ENCODE results near the gene HTR3B.
"Not testable (repeated sequence)": the region's sequence is repeated elsewhere in the genome, so short reads cannot be mapped to it uniquely, and the experiment has no call there.

HTR3B gene

DNA sequence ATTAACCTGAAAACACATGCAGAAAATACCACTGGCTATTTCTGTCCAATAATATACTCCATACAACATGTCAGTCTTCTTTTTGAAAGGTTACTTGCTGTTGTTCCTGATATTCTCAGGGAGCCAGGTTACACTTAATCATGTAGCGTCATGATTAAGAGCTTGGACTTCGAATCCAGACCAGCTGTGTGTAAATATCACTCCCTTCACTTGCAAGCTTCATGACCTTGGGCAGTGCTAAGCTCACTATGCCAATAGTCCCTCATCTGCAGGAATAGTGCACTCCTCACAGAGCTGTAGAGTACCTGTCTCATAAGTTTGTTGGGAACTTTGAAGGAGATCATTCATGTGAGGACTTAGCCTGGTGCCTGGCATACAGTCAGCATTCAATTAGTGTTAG lies 1.9 kb downstream of the HTR3B start:
- H3K4me1 Mint-ChIP-seq (ENCODE audit: low read depth): no peaks in the 10 kb centered on the region
- H3K27ac Mint-ChIP-seq: no peak overlapping the region
- H3K9me3 Mint-ChIP-seq (ENCODE audit: low read depth): no peaks in the 10 kb centered on the region
- no peak overlapping the region for H3K4me3 Mint-ChIP-seq
- peaks cover 4% of the 10 kb centered on the region for H3K27me3 Mint-ChIP-seq
- H3K36me3 Mint-ChIP-seq: no peaks in the 10 kb centered on the region

DNA sequence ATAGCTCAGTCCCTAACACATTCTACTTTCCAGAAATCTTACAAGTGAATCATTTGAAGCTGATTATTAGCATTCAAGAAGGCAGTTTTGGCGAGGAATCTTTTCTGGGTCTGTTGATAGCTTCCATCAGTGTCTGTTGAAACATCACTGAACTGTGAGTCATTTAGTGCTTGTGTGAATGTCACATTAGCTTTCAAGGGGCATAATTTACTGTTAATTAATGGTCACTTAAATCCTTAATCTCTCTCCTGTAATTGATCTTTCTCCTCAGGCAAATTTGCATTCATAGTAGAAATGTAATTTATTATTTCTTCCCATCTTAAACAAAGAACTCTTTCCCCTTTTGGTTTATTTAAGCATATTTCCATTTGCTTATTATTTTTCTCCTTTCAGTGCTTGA lies 2.6 kb downstream of the HTR3B start:
- H3K27ac Mint-ChIP-seq: no peak overlapping the region
- H3K27me3 Mint-ChIP-seq: peaks cover 5% of the 10 kb centered on the region
- no peak overlapping the region for H3K4me3 Mint-ChIP-seq
- H3K36me3 Mint-ChIP-seq: no peaks in the 10 kb centered on the region
- H3K9me3 Mint-ChIP-seq (ENCODE audit: low read depth): no peaks in the 10 kb centered on the region
- no peaks in the 10 kb centered on the region for H3K4me1 Mint-ChIP-seq (ENCODE audit: low read depth)

DNA sequence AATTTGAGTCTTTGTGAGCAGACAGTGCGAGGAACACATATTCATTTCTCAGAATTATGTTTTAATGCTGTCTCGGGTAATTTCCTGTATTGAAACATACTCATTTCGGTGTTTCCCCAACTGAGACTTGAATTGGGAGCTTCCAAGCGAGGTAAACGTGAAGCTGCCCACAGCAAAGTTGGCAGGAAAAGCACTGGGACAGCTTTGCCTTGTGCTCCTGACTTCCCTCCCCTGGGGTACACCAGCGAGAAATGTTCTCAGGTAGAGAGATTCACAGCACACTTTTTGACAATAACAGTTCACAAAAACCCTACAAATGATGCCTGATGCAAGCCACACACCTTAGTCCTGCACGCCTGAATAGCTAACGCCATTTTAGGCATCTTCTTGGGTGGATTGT lies 3.1 kb downstream of the HTR3B start:
- no peaks in the 10 kb centered on the region for H3K36me3 Mint-ChIP-seq
- no peak overlapping the region for H3K4me3 Mint-ChIP-seq
- no peaks in the 10 kb centered on the region for H3K4me1 Mint-ChIP-seq (ENCODE audit: low read depth)
- no peak overlapping the region for H3K27ac Mint-ChIP-seq
- no peaks in the 10 kb centered on the region for H3K9me3 Mint-ChIP-seq (ENCODE audit: low read depth)
- peaks cover 3% of the 10 kb centered on the region for H3K27me3 Mint-ChIP-seq

DNA sequence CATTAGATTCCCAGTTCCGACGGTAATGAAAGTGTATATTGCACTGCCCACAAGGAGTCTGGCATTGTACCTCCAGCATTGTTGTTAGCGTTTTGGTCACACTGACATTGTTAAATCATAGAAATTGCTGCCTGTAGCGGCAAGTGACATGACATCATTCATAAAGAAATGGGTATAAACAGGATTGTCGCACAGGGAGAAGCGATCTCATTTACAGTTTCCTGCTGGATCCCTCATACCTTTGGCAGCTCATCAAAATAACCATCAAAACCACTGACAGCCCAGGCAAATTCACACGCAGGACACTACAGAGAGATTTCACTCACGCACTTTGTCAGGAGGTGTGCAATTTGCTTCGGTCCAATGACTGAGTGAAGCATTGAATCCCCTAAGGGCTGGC lies 3.5 kb downstream of the HTR3B start:
- H3K9me3 Mint-ChIP-seq (ENCODE audit: low read depth): no peaks in the 10 kb centered on the region
- H3K27ac Mint-ChIP-seq: no peak overlapping the region
- H3K27me3 Mint-ChIP-seq: peaks cover 3% of the 10 kb centered on the region
- H3K4me3 Mint-ChIP-seq: no peak overlapping the region
- no peaks in the 10 kb centered on the region for H3K36me3 Mint-ChIP-seq
- H3K4me1 Mint-ChIP-seq (ENCODE audit: low read depth): no peaks in the 10 kb centered on the region

DNA sequence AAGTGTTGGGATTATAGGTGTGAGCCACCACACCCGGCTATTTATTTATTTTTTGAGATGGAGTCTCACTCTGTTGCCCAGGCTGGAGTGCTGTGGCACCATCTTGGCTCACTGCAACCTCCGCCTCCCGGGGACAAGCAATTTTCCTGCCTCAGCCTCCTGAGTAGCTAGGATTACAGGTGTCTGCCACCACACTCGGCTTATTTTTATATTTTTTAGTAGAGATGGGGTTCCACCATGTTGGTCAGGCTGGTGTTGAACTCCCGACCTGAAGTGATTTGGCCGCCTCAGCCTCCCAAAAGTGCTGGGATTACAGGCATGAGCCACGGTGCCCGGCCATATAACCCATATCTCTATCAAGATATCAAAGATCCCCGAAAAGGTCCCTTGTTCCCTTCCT lies 6.9 kb downstream of the HTR3B start:
- not testable (repeated sequence) for H3K36me3 Mint-ChIP-seq; H3K4me3 Mint-ChIP-seq; H3K27ac Mint-ChIP-seq; H3K27me3 Mint-ChIP-seq; H3K9me3 Mint-ChIP-seq (ENCODE audit: low read depth); H3K4me1 Mint-ChIP-seq (ENCODE audit: low read depth)

DNA sequence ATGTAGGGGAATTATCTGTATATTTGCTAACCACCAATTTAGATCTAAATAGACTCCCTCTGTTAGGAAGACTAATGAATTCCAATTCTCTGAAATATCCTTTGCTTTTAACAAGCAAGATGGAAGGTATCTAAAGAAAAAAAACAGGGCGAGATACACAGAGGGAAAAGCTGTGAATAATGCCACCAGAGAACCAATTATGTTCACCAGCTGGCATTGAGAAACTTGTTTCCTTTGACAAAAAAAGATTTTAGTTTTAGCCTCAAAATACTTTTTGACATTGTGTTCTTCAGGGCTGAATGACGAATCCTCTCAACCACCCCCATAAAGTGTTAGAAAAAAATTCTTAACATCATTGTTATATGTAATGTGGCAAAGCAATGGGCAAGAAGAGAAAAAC lies 19.0 kb downstream of the HTR3B start:
- Mint-ChIP-seq H3K36me3 (no peaks in the 10 kb centered on the region), H3K4me1 (ENCODE audit: low read depth) (no peaks in the 10 kb centered on the region), H3K9me3 (ENCODE audit: low read depth) (no peaks in the 10 kb centered on the region)

DNA sequence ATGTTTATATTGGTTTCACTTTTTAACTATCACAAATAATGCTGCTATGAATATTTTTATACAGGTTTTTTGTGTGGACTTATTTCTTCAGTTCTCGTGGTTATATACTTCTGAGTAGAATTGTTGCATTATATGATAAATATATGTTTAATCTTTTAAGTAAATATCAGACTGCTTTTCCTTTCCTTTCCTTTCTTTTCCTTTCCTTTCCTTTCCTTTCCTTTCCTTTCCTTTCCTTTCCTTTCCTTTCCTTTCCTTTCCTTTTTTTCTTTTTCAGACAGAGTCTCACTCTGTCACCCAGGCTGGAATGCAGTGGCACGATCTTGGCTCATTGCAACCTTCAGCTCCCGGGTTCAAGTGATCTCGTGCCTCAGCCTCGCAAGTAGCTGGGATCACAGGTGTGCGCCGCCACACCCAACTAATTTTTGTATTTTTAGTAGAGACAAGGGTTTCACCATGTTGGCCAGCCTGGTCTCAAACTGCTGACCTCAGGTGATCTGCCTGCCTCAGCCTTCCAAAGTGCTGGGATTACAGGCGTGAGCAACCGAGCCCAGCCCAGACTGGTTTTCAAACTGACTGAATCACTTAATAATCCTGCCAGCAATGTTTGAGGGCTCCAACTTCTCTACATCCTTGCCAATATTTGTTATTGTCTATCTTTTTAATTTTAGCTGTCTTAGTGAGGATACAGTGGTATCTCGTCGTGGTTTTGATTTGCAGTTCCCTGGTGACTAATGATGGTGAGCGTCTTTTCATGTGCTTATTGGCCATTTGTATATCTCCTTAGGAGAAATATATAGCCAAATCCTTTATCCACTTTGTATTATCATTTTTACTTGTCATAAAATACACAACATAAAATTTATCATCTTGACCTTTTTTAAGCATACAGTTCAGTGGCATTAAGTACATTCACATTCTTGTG lies 21.9 kb downstream of the HTR3B start:
- Mint-ChIP-seq H3K27ac (no peak overlapping the region), H3K9me3 (ENCODE audit: low read depth) (no peaks in the 10 kb centered on the region), H3K4me1 (ENCODE audit: low read depth) (no peaks in the 10 kb centered on the region), H3K27me3 (peaks cover 22% of the 10 kb centered on the region), H3K36me3 (no peaks in the 10 kb centered on the region), H3K4me3 (no peak overlapping the region)

More for the DNA sequence above, 19.0 kb downstream of the HTR3B start:
- H3K4me3 Mint-ChIP-seq: no peak overlapping the region
- peaks cover 14% of the 10 kb centered on the region for H3K27me3 Mint-ChIP-seq
- no peak overlapping the region for H3K27ac Mint-ChIP-seq

DNA sequence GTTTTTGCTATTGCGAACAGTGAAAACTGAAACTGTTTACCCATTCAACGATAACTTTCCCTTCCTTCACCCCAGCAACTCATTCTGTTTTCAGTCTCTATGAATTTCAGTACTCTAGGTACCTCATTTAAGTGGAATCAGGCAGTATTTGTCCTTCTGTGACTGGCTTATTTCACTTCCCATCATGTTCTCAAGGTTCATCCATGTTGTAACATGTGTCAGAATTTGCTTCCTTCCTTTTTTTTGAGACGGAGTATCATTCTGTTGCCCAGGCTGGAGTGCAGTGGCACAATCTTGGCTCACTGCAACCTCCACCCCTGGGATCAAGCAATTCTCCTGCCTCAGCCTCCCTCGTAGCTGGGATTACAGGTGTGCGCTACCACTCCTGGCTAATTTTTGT lies 23.7 kb downstream of the HTR3B start:
- H3K9me3 Mint-ChIP-seq (ENCODE audit: low read depth): no peaks in the 10 kb centered on the region
- no peaks in the 10 kb centered on the region for H3K36me3 Mint-ChIP-seq
- H3K4me3 Mint-ChIP-seq: no peak overlapping the region
- no peak overlapping the region for H3K27ac Mint-ChIP-seq
- H3K27me3 Mint-ChIP-seq: peaks cover 18% of the 10 kb centered on the region
- H3K4me1 Mint-ChIP-seq (ENCODE audit: low read depth): no peaks in the 10 kb centered on the region

DNA sequence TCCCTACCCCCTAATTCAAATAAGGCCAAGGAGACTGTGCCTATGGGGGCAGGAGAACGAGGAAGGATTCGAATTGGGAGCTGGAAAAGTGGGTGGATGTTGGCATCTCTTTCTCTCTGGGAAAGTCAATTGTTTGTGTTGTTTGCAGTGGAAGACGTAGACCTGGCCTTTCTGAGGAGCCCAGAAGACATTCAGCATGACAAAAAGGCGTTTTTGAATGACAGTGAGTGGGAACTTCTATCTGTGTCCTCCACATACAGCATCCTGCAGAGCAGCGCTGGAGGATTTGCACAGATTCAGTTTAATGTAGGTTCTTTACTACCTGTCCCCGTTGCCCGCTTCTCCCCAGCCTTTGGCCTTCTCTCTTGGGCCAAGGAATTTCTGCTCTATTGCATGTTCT lies 28.2 kb downstream of the HTR3B start:
- no peak overlapping the region for H3K27ac Mint-ChIP-seq
- H3K4me3 Mint-ChIP-seq: no peak overlapping the region
- H3K27me3 Mint-ChIP-seq: peaks cover 17% of the 10 kb centered on the region
- no peaks in the 10 kb centered on the region for H3K4me1 Mint-ChIP-seq (ENCODE audit: low read depth)
- H3K36me3 Mint-ChIP-seq: no peaks in the 10 kb centered on the region
- no peaks in the 10 kb centered on the region for H3K9me3 Mint-ChIP-seq (ENCODE audit: low read depth)

DNA sequence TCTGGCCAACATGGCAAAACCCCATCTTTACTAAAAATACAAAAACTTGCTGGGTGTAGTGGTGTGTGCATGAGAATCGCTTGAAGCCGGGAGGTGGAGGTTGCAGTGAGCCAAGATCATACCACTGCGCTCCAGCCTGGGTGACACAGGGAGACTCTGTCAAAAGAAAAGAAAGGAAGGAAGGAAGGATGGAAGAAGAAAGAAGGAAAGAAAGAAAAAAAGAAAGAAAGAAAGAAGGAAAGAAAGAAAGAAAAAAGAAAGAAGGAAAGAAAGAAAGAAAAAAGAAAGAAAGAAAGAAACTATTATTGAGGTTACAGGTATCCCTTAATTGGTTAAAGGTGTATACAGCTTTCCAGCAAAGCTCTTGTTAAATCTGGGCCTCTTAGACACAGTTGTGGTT lies 29.6 kb downstream of the HTR3B start:
- H3K9me3 Mint-ChIP-seq (ENCODE audit: low read depth); H3K4me1 Mint-ChIP-seq (ENCODE audit: low read depth); H3K4me3 Mint-ChIP-seq; H3K36me3 Mint-ChIP-seq; H3K27me3 Mint-ChIP-seq; H3K27ac Mint-ChIP-seq: not testable (repeated sequence)

DNA sequence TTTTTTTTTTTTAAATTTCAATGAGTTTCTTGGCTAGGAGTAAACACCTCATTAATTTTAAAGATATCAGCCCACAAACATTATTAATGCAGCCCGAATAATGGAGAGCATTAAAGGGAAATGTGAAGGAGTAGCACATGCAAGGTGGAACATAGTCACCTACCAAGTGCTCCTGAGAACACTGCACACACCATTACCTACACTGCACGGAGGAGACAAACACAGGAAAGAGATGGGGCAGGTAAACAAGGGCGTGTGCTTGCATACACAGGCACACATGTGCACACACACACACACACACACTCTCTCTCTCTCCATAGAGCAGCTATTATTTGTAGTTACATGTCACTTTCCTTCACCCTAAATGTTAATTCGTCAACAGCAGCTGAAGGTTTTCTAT lies 30.2 kb downstream of the HTR3B start:
- H3K27ac Mint-ChIP-seq: no peak overlapping the region
- H3K27me3 Mint-ChIP-seq: peaks cover 9% of the 10 kb centered on the region
- H3K36me3 Mint-ChIP-seq: no peaks in the 10 kb centered on the region
- H3K9me3 Mint-ChIP-seq (ENCODE audit: low read depth): no peaks in the 10 kb centered on the region
- no peaks in the 10 kb centered on the region for H3K4me1 Mint-ChIP-seq (ENCODE audit: low read depth)
- H3K4me3 Mint-ChIP-seq: no peak overlapping the region

DNA sequence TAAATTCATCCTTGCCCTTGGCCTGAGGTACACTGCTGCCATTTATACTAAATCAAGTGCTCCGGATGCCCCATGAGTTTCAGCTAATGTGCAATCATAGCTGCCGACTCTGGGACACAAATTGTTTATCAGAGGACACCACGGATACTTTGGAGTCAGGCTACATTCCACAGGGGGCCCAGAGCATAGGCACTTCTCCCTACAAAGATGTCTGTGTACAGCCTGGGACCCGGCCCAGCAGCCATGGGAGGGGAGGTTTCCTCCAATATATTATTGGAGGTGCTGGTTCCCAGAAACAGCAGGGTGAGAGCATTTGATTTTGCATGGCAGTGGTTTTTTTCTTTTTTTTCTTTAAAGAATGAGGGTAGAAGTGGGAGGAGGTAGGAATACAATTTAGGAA lies 31.3 kb downstream of the HTR3B start:
- Mint-ChIP-seq H3K27me3 (peaks cover 5% of the 10 kb centered on the region), H3K9me3 (ENCODE audit: low read depth) (no peaks in the 10 kb centered on the region), H3K4me3 (no peak overlapping the region), H3K36me3 (no peaks in the 10 kb centered on the region), H3K4me1 (ENCODE audit: low read depth) (no peaks in the 10 kb centered on the region), H3K27ac (no peak overlapping the region)

DNA sequence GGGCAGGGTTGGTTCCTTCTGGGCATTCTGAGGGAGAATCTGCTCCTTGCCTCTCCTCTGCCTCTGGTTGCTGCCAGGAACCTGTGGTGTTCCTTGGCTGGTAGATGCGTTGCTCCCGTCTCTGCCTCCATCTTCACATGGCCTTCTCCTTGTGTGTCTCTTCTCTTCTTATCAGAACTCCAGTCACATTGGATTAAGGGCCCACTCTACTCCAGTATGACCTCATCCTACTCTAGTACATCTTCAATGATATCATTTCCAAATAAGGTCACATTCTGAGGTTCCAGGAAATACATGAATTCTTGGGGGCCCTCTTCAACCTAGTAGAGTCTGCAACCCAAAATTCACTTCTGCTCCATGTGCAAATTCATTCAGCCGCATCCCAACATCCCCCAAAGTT lies 33.3 kb downstream of the HTR3B start:
- no peaks in the 10 kb centered on the region for H3K4me1 Mint-ChIP-seq (ENCODE audit: low read depth)
- no peaks in the 10 kb centered on the region for H3K36me3 Mint-ChIP-seq
- no peaks in the 10 kb centered on the region for H3K9me3 Mint-ChIP-seq (ENCODE audit: low read depth)
- no peak overlapping the region for H3K27ac Mint-ChIP-seq
- peaks cover 4% of the 10 kb centered on the region for H3K27me3 Mint-ChIP-seq
- no peak overlapping the region for H3K4me3 Mint-ChIP-seq

DNA sequence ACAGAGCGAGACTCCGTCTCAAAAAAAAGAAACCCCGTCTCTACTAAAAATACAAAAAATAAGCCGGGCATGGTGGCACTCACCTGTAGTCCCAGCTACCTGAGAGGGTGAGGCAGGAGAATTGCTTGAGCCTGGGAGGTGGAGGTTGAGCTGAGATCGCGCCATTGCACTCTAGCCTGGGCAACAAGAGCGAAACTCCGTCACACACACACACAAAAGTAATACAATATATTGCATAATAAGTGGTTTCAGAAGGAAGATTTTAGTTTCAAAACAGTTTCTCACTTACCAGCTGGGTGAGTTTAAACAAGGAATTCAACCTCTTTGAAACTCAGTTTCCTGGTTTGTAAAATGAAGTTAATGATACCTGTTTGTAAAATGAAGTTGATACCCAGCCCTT lies 37.7 kb downstream of the HTR3B start:
- H3K27ac Mint-ChIP-seq: no peak overlapping the region
- peaks cover 2% of the 10 kb centered on the region for H3K27me3 Mint-ChIP-seq

DNA sequence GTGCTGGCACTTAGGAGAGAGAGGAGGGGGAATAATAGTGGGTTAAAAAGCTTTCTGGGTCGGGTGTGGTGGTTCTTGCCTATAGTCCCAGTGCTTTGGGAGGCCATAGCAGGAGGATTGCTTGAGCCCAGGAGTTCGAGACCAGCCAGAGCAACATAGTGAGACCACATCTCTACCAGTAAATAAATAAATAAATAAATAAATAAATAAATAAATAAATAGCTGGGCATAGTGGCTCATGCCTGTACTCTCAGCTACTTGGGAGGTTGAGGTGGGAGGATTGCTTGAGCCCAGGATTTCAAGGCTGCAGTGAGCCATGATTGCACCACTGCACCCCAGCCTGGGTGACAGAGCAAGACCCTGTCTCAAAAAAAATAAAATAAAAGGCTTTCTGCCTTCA lies 41.6 kb downstream of the HTR3B start:
- not testable (repeated sequence) for H3K27me3 Mint-ChIP-seq; H3K4me3 Mint-ChIP-seq; H3K4me1 Mint-ChIP-seq (ENCODE audit: low read depth); H3K9me3 Mint-ChIP-seq (ENCODE audit: low read depth); H3K27ac Mint-ChIP-seq; H3K36me3 Mint-ChIP-seq

More for the DNA sequence above, 37.7 kb downstream of the HTR3B start:
- Mint-ChIP-seq H3K9me3 (ENCODE audit: low read depth) (no peaks in the 10 kb centered on the region), H3K36me3 (no peaks in the 10 kb centered on the region), H3K4me1 (ENCODE audit: low read depth) (no peaks in the 10 kb centered on the region), H3K4me3 (no peak overlapping the region)

DNA sequence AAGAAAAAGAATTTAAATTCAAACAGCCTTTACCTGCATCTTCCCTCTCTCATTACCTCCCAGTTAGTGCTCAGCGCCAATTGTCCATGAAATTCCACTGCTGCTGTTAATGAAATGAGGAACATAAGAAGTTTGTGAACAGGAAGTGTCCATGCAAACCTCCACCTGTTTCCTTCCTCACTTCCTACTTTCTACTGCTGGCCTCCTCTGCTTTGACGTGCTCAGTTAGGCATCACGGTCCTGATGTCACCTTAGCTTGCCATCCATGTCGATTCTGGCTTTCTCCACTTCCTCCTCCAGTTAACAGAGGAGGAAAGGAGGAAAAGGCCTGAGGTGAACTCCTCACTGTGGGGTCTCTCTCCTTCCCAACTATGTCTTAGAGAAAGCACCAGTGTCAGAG lies 43.4 kb downstream of the HTR3B start:
- Mint-ChIP-seq H3K27ac (no peak overlapping the region), H3K9me3 (ENCODE audit: low read depth) (no peaks in the 10 kb centered on the region), H3K27me3 (peaks cover 9% of the 10 kb centered on the region), H3K4me3 (no peak overlapping the region), H3K4me1 (ENCODE audit: low read depth) (no peaks in the 10 kb centered on the region), H3K36me3 (no peaks in the 10 kb centered on the region)
